ENCODE data around the gene CTIF.

CTIF gene

GRCh38 chr18:48627216-48627615 is 88.4 kb downstream of the CTIF start:
- TF ChIP-seq YY1 (IDR thresholded peaks at IDR 0.05; ENCODE audit: low read depth) (no peak), ZBTB7A (IDR thresholded peaks at IDR 0.05; ENCODE audit: low read depth) (no peak)

DNA sequence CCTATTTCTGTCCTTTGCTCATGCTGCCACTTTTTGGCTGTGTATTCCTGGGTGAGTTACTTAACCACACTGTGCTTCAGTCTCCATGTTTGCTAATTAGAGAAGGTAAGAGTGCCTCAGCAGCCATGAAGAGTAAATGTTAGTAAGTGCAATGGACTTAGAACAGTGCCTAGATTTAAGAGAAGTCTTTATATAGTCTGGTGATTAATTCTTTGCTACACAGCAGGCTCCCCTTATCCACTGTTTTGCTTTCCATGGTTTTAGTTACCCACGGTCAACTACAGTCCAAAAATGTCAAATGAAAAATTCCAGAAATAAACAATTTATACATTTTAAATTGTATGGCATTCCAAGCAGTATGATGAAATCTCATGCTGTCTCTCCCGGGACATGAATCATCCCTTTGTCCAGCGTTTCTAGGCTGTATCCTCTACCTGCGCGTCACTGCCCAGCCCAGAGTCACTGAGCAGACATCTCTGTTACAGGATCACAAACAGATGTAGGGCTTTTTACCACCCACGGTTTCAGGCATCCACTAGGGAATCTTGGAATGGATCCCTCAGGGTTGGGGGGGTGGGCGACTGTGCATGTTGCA is 91.0 kb downstream of the CTIF start:
- no peak for TF ChIP-seq TAF1 (IDR thresholded peaks at IDR 0.05; ENCODE audit: low read depth)
- no peak for TF ChIP-seq ZBTB7A (IDR thresholded peaks at IDR 0.05; ENCODE audit: low read depth)
- TF ChIP-seq NFIC (IDR thresholded peaks at IDR 0.05): peak; percentile 51; the same call in 1 of the 2 replicates
- no peak for TF ChIP-seq USF1 (IDR thresholded peaks at IDR 0.05)
- no peak for TF ChIP-seq MAX (IDR thresholded peaks at IDR 0.05)
- TF ChIP-seq EGR1 (IDR thresholded peaks at IDR 0.05): no peak
- no peak for TF ChIP-seq RAD21 (IDR thresholded peaks at IDR 0.05; ENCODE audit: low read depth)
- no peak; the same call in 1 of the 2 replicates for TF ChIP-seq FOXM1 (IDR thresholded peaks at IDR 0.05; ENCODE audit: borderline replicate concordance, low read depth)
- peak; percentile 66 for TF ChIP-seq EP300 (IDR thresholded peaks at IDR 0.05; ENCODE audit: borderline replicate concordance)
- TF ChIP-seq TCF12 (IDR thresholded peaks at IDR 0.05; ENCODE audit: low read depth): peak; percentile 66
- no peak for TF ChIP-seq YY1 (IDR thresholded peaks at IDR 0.05; ENCODE audit: low read depth)
- peak; percentile 74; the same call in 1 of the 2 replicates for TF ChIP-seq TEAD4 (IDR thresholded peaks at IDR 0.05)
- TF ChIP-seq CEBPB (IDR thresholded peaks at IDR 0.05): peak; percentile 73
- 0 out of 2 replicates have a peak, but pooled peaks have one; percentile 7 for TF ChIP-seq REST (IDR thresholded peaks at IDR 0.05; ENCODE audit: low read depth)
- TF ChIP-seq CREB1 (IDR thresholded peaks at IDR 0.05; ENCODE audit: low read depth): no peak

- TF ChIP-seq ZBTB7A (IDR thresholded peaks at IDR 0.05; ENCODE audit: low read depth): no peak
Measured at GRCh38 chr18:48631851-48632250, 93.0 kb downstream of the CTIF start.

DNA sequence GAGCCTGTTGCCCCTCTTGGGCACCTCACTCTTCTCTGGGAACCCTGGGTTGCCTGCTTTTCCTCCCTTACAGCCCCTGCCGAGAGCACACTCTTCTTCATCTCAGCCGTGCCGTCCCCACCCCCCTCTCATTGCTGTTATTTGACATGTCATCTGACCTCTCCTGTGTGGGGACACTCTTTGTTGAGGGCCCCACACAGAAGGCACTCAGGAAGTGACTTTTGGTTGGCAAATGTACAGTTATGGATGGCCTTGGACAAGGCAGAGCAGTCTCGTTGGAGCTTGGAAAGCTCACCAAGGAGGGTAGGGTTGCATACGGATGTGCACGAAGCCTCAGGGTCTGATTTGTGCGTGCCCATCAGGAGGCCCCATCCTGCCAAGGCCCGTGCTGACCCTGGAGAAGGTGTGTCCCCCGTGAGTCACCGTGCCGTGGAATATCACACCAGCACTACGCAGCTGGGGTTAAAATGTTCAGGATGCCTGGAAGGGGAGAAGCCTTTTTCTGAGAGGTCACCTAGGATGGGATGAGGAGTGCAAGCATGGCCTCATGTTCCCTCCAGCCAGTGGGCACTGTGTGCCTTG is 93.9 kb downstream of the CTIF start:
- no peak for TF ChIP-seq TCF12 (IDR thresholded peaks at IDR 0.05; ENCODE audit: low read depth)
- no peak for TF ChIP-seq CREB1 (IDR thresholded peaks at IDR 0.05; ENCODE audit: low read depth)
- TF ChIP-seq CEBPB (IDR thresholded peaks at IDR 0.05): no peak
- no peak for TF ChIP-seq USF1 (IDR thresholded peaks at IDR 0.05)
- no peak for TF ChIP-seq ZBTB7A (IDR thresholded peaks at IDR 0.05; ENCODE audit: low read depth)
- no peak for TF ChIP-seq TEAD4 (IDR thresholded peaks at IDR 0.05)
- no peak for TF ChIP-seq EGR1 (IDR thresholded peaks at IDR 0.05)
- no peak for TF ChIP-seq EP300 (IDR thresholded peaks at IDR 0.05; ENCODE audit: borderline replicate concordance)
- TF ChIP-seq MAX (IDR thresholded peaks at IDR 0.05): no peak
- TF ChIP-seq RAD21 (IDR thresholded peaks at IDR 0.05; ENCODE audit: low read depth): no peak
- TF ChIP-seq FOXM1 (IDR thresholded peaks at IDR 0.05; ENCODE audit: borderline replicate concordance, low read depth): no peak
- TF ChIP-seq REST (IDR thresholded peaks at IDR 0.05; ENCODE audit: low read depth): no peak
- TF ChIP-seq TAF1 (IDR thresholded peaks at IDR 0.05; ENCODE audit: low read depth): no peak
- no peak for TF ChIP-seq YY1 (IDR thresholded peaks at IDR 0.05; ENCODE audit: low read depth)

- TF ChIP-seq CREB1 (IDR thresholded peaks at IDR 0.05; ENCODE audit: low read depth) (no peak), EP300 (IDR thresholded peaks at IDR 0.05; ENCODE audit: borderline replicate concordance) (no peak), USF1 (IDR thresholded peaks at IDR 0.05) (no peak)
Measured at GRCh38 chr18:48634491-48634890, 95.7 kb downstream of the CTIF start.

GRCh38 chr18:48634975-48635374 is 96.1 kb downstream of the CTIF start:
- TF ChIP-seq CREB1 (IDR thresholded peaks at IDR 0.05; ENCODE audit: low read depth): no peak
- no peak for TF ChIP-seq MAX (IDR thresholded peaks at IDR 0.05)
- TF ChIP-seq FOXM1 (IDR thresholded peaks at IDR 0.05; ENCODE audit: borderline replicate concordance, low read depth): no peak
- TF ChIP-seq TAF1 (IDR thresholded peaks at IDR 0.05; ENCODE audit: low read depth): no peak
- no peak for TF ChIP-seq EP300 (IDR thresholded peaks at IDR 0.05; ENCODE audit: borderline replicate concordance)
- no peak for TF ChIP-seq USF1 (IDR thresholded peaks at IDR 0.05)
- TF ChIP-seq NFIC (IDR thresholded peaks at IDR 0.05): no peak
- TF ChIP-seq ZBTB7A (IDR thresholded peaks at IDR 0.05; ENCODE audit: low read depth): no peak
- TF ChIP-seq EGR1 (IDR thresholded peaks at IDR 0.05): no peak
- TF ChIP-seq REST (IDR thresholded peaks at IDR 0.05; ENCODE audit: low read depth): no peak
- TF ChIP-seq CEBPB (IDR thresholded peaks at IDR 0.05): no peak
- TF ChIP-seq RAD21 (IDR thresholded peaks at IDR 0.05; ENCODE audit: low read depth): no peak
